ENCODE data around the gene FABP7.

FABP7 gene

DNA sequence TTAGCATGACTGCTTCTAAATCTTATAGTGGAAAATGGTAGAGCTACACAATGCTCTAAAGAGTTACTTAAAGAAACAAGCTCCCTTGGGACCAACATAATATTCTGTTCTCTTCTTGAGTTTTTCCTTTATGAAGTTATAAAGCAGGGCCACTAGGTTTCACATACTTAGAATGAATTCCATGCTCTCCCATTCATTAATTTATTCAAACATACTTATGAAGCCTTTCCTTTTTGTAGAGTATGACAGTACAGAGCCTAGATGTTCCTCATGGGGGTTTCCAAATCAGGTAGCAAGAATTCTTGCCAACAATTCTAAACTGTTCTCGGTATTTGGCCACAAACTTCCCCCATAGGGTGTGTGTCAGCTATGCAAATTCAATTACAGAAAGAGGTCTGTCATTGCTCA is 20.6 kb upstream of the FABP7 start:
- TF ChIP-seq PAX5 (IDR thresholded peaks at IDR 0.05; ENCODE audit: insufficient read depth, low read length, severe bottlenecking) (no peak), TAF1 (IDR thresholded peaks at IDR 0.05; ENCODE audit: low read depth, low read length) (no peak), POLR2AphosphoS5 (IDR thresholded peaks at IDR 0.05; ENCODE audit: low read depth, low read length) (no peak), POU2F2 (IDR thresholded peaks at IDR 0.05; ENCODE audit: low read depth, low read length) (no peak), SPI1 (IDR thresholded peaks at IDR 0.05; ENCODE audit: low read depth, low read length) (no peak), POLR2A (IDR thresholded peaks at IDR 0.05; ENCODE audit: low read depth, low read length) (no peak)
- DNase-seq (ENCODE audit: insufficient read length, low spot score) = no peak
- no peak for FAIRE-seq

- TF ChIP-seq SPI1 (IDR thresholded peaks at IDR 0.05; ENCODE audit: low read depth, low read length) (no peak), PAX5 (IDR thresholded peaks at IDR 0.05; ENCODE audit: insufficient read depth, low read length, severe bottlenecking) (no peak), POU2F2 (IDR thresholded peaks at IDR 0.05; ENCODE audit: low read depth, low read length) (no peak), POLR2AphosphoS5 (IDR thresholded peaks at IDR 0.05; ENCODE audit: low read depth, low read length) (no peak), TAF1 (IDR thresholded peaks at IDR 0.05; ENCODE audit: low read depth, low read length) (no peak)
- FAIRE-seq (no peak), DNase-seq (ENCODE audit: insufficient read length, low spot score) (no peak)
These were observed 19.2 kb upstream of the FABP7 start for GRCh38 chr6:122760330-122760729.

GRCh38 chr6:122766256-122766655 is 13.3 kb upstream of the FABP7 start:
- TF ChIP-seq POLR2A (IDR thresholded peaks at IDR 0.05; ENCODE audit: low read depth, low read length) (no peak), POLR2AphosphoS5 (IDR thresholded peaks at IDR 0.05; ENCODE audit: low read depth, low read length) (no peak), POU2F2 (IDR thresholded peaks at IDR 0.05; ENCODE audit: low read depth, low read length) (no peak), SPI1 (IDR thresholded peaks at IDR 0.05; ENCODE audit: low read depth, low read length) (no peak)
- no peak for DNase-seq (ENCODE audit: insufficient read length, low spot score)
- FAIRE-seq = no peak

- TF ChIP-seq TAF1 (IDR thresholded peaks at IDR 0.05; ENCODE audit: low read depth, low read length) = no peak
- no peak for TF ChIP-seq POU2F2 (IDR thresholded peaks at IDR 0.05; ENCODE audit: low read depth, low read length)
- TF ChIP-seq SPI1 (IDR thresholded peaks at IDR 0.05; ENCODE audit: low read depth, low read length) = no peak
- TF ChIP-seq POLR2A (IDR thresholded peaks at IDR 0.05; ENCODE audit: low read depth, low read length) = no peak
- TF ChIP-seq POLR2AphosphoS5 (IDR thresholded peaks at IDR 0.05; ENCODE audit: low read depth, low read length) = no peak
- TF ChIP-seq PAX5 (IDR thresholded peaks at IDR 0.05; ENCODE audit: insufficient read depth, low read length, severe bottlenecking) = no peak
- DNase-seq (ENCODE audit: insufficient read length, low spot score) (no peak), FAIRE-seq (no peak)
These were observed 8.5 kb upstream of the FABP7 start for GRCh38 chr6:122770835-122771601.

GRCh38 chr6:122772724-122773415 is 6.6 kb upstream of the FABP7 start:
- DNase-seq (ENCODE audit: insufficient read length, low spot score) (no peak), FAIRE-seq (no peak)
- no peak for TF ChIP-seq POLR2AphosphoS5 (IDR thresholded peaks at IDR 0.05; ENCODE audit: low read depth, low read length)
- TF ChIP-seq POLR2A (IDR thresholded peaks at IDR 0.05; ENCODE audit: low read depth, low read length) = no peak
- TF ChIP-seq PAX5 (IDR thresholded peaks at IDR 0.05; ENCODE audit: insufficient read depth, low read length, severe bottlenecking) = no peak
- no peak for TF ChIP-seq POU2F2 (IDR thresholded peaks at IDR 0.05; ENCODE audit: low read depth, low read length)
- TF ChIP-seq SPI1 (IDR thresholded peaks at IDR 0.05; ENCODE audit: low read depth, low read length) = no peak
- no peak for TF ChIP-seq TAF1 (IDR thresholded peaks at IDR 0.05; ENCODE audit: low read depth, low read length)

DNA sequence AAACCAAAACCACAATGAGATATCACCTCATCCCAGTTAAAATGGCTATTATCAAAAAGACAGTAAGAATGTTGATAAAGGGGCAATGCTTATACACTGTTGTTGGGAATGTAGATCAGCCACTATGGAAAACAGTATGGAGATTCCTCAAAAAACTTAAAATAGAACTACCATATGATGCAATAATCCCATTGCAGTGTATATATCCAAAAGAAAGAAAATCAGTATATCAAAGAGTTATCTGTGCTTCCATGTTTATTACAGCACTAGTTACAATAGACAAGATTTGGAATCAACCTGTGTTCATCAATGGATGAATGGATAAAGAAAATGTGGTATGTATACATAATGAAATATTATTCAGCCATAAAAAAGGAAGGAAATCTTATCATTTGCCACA is 3.5 kb upstream of the FABP7 start:
- TF ChIP-seq TAF1 (IDR thresholded peaks at IDR 0.05; ENCODE audit: low read depth, low read length) = no peak
- TF ChIP-seq PAX5 (IDR thresholded peaks at IDR 0.05; ENCODE audit: insufficient read depth, low read length, severe bottlenecking) = no peak
- TF ChIP-seq SPI1 (IDR thresholded peaks at IDR 0.05; ENCODE audit: low read depth, low read length) = no peak
- FAIRE-seq (no peak), DNase-seq (ENCODE audit: insufficient read length, low spot score) (no peak)

DNA sequence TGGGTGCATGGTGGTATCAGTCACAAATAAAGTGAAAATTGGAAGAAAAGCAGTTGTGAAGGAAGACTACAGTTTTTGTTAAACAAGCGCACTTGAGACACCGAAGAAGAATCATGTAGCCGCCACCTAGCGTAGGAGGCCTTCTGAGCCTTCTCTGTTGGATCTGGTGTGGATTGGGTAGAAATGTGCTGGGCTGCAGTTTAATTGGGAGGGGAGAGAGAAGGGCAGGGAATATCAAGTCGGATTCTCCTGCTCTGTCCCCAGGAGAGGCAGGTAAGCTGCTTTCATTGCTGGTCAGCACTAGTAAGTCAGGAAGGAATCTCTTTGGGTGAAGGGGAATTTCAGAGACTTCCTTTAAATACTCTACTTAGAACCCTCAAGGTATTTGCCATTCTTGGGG is 1.2 kb upstream of the FABP7 start:
- no peak for TF ChIP-seq SPI1 (IDR thresholded peaks at IDR 0.05; ENCODE audit: low read depth, low read length)
- TF ChIP-seq TAF1 (IDR thresholded peaks at IDR 0.05; ENCODE audit: low read depth, low read length) = no peak
- TF ChIP-seq PAX5 (IDR thresholded peaks at IDR 0.05; ENCODE audit: insufficient read depth, low read length, severe bottlenecking) = no peak
- TF ChIP-seq POU2F2 (IDR thresholded peaks at IDR 0.05; ENCODE audit: low read depth, low read length) = no peak
- no peak for TF ChIP-seq POLR2AphosphoS5 (IDR thresholded peaks at IDR 0.05; ENCODE audit: low read depth, low read length)
- TF ChIP-seq POLR2A (IDR thresholded peaks at IDR 0.05; ENCODE audit: low read depth, low read length) = no peak
- FAIRE-seq = no peak
- DNase-seq (ENCODE audit: insufficient read length, low spot score) = no peak

DNA sequence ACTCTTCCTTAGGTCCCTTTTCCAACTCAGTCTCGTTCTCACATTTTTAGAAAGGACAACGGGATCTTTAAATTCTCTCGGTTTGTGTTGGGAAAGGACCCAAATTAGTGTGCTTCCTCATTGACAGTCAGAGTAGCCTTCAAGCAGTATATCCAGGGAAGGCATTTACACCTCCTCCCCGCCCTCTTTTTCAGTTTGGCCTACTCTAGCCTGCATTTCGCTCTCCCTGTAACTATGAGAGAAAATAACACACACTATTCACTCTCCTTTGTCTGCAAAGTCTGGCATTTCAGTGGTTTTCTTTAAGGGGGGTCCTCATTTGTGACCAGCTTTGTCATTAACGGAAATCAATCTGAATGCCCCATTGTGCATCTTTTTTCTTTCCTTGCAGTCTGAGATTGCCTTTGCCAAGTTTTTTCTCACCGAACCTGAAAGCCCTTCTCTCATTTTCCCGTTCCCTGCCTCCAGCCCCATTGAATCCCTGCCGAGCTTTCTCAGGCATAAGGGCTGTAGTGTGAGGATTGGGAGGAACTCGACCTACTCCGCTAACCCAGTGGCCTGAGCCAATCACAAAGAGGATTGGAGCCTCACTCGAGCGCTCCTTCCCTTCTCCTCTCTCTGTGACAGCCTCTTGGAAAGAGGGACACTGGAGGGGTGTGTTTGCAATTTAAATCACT is 393 bp upstream of the FABP7 start:
- no peak for DNase-seq (ENCODE audit: insufficient read length, low spot score)
- TF ChIP-seq PAX5 (IDR thresholded peaks at IDR 0.05; ENCODE audit: insufficient read depth, low read length, severe bottlenecking) = no peak
- no peak for TF ChIP-seq TAF1 (IDR thresholded peaks at IDR 0.05; ENCODE audit: low read depth, low read length)
- TF ChIP-seq POU2F2 (IDR thresholded peaks at IDR 0.05; ENCODE audit: low read depth, low read length) = no peak
- TF ChIP-seq POLR2A (IDR thresholded peaks at IDR 0.05; ENCODE audit: low read depth, low read length) = no peak
- FAIRE-seq = no peak

DNA sequence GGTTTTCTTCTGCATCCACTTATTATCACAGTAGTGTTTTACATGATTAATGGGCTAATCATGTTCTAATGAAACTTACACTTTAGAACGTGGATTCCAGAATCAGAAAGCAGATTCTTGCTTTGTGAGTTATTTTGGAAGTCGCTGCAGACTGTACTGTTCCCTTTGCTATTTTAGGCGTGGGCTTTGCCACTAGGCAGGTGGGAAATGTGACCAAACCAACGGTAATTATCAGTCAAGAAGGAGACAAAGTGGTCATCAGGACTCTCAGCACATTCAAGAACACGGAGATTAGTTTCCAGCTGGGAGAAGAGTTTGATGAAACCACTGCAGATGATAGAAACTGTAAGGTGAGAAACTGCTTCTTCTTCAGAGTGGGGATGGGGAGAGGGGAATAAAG is 598 bp downstream of the FABP7 start:
- TF ChIP-seq PAX5 (IDR thresholded peaks at IDR 0.05; ENCODE audit: insufficient read depth, low read length, severe bottlenecking) (no peak), POLR2AphosphoS5 (IDR thresholded peaks at IDR 0.05; ENCODE audit: low read depth, low read length) (no peak), TAF1 (IDR thresholded peaks at IDR 0.05; ENCODE audit: low read depth, low read length) (no peak), SPI1 (IDR thresholded peaks at IDR 0.05; ENCODE audit: low read depth, low read length) (no peak)
- FAIRE-seq (no peak), DNase-seq (ENCODE audit: insufficient read length, low spot score) (no peak)

Measured in GM12891 (cell line).